GM21528 (cell line): ENCODE measurements around the gene THAP11.
"Not testable (repeated sequence)": the region's sequence is repeated elsewhere in the genome, so short reads cannot be mapped to it uniquely, and the experiment has no call there.

Source experiments
- ATAC-seq: cut with Tn5 transposase; IDR thresholded peaks from one replicate; pipeline ENCODE4 v1.9.1; 2021; ENCODE audit warnings: mild to moderate bottlenecking, moderate library complexity; ENCODE audit not compliant: unreplicated experiment, low FRiP score

The THAP11 gene

DNA sequence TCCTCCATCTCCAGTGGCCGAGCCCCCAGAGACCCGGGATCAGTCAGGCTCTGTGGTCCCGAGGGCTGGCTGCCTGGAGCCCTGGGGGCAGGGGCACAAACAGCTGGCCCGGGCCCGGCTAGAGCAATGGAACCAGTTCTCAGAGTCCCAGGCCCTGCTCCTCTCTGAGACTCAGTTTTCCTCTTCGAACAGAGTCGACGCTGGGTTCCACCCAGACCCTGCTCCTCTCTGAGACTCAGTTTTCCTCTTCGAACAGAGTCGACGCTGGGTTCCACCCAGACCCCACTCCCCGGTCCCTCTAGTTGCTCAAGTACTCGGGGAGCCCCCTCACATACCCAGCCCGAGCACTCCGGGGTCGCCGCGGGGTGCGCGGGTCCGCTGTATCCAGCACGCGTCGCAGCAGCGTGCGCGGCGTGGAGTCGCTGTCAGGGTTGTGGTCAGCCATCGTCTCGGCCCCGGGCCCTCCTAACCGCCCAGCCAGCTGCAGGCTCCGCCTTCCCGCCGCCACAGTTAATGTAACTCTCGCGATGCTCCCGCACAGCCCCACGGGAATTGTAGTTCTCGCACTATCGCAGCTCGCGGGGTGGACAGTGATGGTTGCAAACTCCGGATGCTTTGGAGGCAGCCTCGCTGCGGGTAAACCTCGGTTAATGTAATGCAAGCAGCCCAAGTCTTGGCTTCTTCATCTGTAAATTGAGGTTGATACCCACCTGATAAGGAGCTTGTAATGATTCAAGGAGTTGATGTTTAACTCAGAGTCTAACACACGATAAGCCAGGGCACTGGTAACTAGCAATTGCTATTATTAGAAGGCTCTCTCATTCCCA is 8.5 kb upstream of the THAP11 start:
- peak; percentile 89 for ATAC-seq

DNA sequence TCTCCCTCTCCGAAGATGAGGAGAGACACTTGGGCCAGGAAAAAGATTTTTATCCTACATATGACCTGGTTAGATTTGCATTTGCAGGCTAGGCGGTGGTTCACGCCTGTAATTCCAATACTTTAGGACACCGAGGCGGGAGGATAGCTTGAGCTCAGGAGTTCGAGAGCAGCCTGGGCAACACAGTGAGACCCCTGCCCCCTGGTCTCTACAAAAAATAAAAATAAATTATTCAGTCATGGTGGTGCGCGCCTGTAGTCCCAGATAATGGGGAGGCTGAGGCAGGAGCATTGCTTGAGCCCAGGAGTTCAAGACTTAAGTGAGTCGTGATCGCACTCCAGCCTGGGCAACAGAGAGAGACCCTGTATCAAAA is 7.9 kb upstream of the THAP11 start:
- ATAC-seq, result no peak

DNA sequence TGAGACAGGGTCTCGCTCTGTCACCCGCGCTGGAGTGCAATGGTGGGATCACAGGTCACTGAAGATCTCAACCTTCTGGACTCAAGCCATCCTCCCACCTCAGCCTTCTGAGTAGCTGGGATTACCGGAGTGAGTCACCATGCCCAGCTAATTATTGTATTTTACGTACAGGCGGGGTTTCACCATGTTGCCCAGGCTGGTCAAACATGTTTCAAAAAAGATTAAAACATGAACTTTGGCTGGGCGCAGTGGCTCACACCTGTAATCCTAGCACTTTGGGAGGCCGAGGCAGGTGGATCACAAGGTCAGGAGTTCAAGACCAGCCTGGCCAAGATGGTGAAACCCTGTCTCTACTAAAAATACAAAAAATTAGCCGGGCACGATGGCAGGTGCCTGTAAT is 4.9 kb upstream of the THAP11 start:
- ATAC-seq, result not testable (repeated sequence)

DNA sequence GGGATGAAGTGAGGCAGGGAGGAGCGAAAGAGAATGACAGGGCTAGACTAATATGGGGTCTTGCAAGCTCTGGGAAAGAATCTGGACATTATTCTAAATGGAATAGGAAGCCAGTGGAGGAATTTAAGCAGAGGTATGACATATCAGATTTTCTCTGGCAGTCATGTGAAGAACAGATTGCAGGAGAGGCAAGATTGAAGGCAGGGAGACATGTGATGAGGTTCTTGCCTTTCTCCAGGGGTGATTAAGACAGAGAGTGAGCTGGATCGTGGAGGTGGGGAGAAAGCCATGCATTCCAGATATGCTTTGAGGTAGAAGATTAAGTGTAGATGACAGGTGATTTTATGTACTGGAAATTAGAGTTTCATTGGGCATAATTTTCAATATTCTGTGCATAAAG is 4.3 kb upstream of the THAP11 start:
- ATAC-seq, result no peak

DNA sequence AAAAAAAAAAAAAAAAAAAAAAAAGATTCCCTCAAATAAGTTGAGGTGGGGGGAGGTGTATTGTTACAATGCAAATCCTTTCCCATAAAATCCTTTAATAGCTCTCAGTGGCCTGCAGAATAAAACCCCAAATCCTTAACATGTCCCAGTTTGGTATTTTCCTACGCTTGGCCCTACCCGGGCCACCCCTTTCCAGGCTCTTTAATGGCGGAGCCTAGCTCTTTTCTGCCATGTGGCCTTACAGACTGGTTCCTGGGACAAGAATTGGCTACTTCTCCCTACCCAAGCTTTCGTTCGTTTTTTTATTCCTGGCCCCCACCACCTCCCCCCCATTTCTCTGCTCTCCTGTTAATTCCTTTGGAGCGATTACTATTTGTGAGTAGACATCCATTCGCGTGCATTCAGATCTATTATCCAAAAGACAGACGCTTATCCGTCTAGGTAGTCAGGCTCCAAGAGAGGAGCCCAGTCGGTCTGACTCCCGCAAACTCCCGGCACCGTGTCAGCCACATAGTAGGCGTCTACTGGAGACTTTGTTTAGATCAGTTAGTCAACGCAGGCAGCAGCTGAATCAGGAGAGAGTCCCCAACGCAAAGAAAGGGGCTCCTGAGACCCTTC is 813 bp upstream of the THAP11 start:
- no peak for ATAC-seq

DNA sequence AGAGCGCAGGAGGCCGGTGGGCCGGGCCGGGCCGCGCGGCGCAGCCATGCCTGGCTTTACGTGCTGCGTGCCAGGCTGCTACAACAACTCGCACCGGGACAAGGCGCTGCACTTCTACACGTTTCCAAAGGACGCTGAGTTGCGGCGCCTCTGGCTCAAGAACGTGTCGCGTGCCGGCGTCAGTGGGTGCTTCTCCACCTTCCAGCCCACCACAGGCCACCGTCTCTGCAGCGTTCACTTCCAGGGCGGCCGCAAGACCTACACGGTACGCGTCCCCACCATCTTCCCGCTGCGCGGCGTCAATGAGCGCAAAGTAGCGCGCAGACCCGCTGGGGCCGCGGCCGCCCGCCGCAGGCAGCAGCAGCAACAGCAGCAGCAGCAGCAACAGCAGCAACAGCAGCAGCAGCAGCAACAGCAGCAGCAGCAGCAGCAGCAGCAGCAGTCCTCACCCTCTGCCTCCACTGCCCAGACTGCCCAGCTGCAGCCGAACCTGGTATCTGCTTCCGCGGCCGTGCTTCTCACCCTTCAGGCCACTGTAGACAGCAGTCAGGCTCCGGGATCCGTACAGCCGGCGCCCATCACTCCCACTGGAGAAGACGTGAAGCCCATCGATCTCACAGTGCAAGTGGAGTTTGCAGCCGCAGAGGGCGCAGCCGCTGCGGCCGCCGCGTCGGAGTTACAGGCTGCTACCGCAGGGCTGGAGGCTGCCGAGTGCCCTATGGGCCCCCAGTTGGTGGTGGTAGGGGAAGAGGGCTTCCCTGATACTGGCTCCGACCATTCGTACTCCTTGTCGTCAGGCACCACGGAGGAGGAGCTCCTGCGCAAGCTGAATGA is 606 bp downstream of the THAP11 start:
- peak; percentile 11 for ATAC-seq

DNA sequence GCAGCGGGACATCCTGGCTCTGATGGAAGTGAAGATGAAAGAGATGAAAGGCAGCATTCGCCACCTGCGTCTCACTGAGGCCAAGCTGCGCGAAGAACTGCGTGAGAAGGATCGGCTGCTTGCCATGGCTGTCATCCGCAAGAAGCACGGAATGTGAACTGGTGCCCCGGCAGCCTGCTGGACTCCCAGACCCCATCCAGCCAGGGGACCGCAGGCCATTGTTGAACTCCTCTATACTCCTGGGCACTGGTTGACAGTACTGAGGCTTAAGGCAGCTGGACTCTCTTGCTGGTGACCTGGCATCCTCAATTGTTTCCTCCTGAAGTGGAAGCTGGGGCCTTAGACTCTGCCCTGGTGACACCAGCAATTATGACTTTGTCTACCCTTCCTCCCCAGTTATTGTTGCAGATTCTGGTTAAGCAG is 1.2 kb downstream of the THAP11 start:
- no peak for ATAC-seq

DNA sequence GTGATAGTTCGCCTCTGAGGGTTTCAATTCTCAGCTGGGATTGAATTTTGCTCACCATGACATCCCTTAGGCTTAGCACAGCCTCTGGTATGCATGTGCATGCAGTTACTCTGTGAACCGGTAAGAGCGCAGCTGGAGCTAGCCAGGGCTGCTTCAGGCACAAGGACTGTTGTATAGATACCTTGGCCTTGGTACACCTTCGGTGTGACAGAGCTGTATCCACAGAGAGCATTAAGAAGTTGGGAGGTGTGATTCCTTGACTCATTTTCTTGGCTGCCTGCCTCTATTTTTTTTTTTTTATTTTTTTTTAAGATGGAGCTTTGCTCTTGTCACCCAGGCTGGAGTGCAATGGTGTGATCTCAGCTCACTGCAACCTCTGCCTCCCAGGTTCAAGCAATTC is 2.4 kb downstream of the THAP11 start:
- ATAC-seq, result no peak

DNA sequence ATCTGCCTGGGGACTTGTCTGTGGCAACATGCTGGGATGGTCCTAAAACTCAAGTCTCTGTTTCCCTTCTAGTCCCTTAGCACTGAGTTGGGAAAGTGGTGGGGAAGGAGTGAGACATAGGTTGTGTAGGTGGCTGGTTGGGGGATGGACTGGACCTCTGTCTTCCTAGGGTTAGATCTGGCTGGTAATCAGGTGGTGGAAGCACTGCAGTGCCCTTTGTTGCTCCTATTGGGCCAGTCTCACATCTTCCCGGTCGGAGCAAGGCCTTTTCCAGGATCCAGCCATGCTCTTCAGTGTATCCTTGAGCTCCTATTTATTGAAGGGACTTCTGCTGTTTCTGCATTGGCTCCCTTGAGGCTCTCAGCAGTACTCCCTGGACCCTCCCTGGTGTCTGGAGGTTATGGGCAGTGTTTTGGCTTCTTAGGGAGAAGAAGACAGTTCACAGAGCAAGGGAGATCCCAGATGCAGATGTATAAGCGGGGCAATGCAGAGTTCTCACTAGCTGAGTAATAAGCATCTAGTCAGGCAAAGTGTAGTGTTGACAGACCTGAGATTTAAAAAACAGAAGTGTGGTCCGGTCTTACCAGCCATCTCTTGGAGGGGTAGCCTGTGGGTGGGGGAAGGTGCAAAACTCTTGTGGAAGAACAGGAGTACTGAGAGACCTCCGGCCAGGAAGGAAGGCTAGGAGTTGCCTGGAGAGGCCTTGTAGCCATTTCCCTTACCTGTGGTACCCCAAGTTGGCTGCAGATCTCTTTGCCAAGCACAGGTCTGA is 3.4 kb downstream of the THAP11 start:
- no peak for ATAC-seq

DNA sequence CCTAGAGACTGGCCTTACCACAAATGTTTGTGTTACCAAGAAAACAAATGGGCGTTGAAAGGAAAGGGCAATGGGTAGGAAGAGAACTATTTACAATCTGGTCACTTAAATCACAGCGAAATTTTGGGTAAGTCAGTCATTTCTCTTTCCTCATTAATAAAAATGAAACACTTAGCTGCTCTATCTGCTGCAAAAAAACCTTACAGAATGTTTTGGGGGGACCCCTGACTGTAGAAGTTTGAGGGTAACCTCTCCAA is 3.9 kb downstream of the THAP11 start:
- ATAC-seq, result no peak

DNA sequence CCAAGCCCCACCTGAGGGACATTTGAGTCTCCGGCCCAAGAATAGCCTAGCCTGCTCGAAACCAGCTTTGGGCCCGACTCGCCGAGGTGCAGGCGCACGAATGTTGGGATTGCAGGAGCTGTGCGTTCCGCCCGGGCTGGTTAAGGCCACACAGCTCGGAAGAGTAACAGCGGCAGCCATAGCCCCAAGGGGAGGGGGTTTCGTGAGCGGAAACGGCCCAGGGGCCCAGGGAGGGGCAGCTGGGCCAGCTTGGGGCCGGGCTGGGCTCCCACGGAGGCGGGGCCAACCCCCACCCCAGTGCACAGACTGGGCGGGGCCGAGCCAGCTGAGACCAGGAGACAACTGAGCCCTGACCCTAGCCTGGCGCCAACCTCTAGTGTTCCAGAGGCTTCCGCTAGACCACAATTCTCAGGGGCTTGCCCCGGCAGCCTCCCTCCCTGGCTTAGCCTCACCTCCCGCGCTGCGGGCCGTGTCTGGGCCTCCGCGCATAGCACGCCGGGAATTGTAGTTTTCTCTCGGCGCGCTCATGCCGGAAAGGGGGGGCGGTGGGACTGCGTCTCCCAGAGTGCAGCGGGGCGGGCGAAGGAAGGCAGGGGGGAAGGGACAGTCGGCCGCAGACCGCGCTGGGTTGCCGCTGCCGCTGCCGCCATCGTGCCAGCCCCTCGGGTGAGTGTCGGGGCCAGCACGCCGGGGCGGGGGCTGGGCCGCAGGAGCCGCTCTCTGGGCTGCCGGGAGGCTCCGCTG is 4.4 kb downstream of the THAP11 start, which contains the start of gene NUTF2:
TSS of gene NUTF2 (plus strand) at position 614 of the 744 bp plus-strand sequence. CDS start 18,198 bp downstream, outside the sequence.
- peak; percentile 51 for ATAC-seq

DNA sequence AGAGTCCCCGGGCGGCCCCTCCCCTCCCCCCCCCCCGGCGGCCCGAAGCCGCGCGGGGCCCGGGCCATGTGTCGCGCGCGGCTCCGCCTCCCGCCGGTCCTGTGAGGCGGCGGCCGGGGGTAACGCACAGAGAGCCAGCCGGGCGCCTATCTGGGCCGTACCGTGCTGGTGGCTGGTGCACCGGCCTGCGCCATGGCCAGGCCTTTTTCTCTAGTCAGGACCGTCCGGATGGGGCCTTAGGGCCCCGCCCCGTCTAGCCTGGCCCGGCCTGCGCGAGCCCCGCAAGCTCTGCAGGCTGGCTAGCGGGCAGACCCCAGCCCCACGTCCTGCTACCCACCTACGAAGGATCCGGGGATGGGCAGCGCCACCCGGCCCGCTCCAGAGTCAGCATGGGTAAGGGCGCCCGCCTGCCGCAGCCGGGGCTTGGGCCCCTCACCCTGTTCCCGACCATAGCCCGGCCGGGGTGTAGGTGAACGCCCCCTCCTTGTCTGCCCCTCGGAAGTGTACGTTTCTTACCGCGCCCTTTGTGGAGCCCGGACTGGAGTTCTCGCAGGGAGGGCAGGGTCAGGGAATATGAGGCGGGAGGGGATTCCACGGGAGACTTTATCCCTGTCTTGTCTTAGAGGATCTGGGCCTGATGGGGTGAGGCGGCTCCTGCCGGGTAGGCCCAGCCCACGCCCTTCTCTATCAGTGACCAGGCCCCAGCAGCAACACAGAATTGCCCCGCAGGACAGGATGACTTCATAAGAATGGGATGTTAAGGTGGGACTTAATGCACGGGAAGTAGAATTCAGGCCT is 5.1 kb downstream of the THAP11 start, which contains the start of gene CENPT:
TSS of gene CENPT (minus strand) at position 630 of the 798 bp plus-strand sequence. CDS start 13,834 bp downstream, outside the sequence.
- peak; percentile 38 for ATAC-seq

DNA sequence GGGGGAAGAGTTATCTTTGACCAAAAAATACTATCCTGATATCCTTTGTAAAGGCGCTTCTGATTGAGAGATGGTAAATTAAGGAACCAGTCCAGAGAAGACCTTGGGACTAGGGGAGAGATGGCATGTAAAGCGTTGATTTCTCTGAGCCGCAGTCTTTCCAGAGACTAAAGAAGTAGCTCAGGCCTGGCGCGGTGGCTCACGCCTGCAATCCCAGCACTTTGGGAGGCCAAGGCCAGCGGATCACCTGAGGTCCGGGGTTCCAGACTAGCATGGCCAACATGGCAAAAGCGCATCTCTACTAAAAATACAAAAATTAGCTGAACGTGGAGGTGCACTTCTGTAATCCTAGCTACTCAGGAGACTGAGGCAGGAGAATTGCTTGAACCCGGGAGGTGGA is 6.0 kb downstream of the THAP11 start:
- no peak for ATAC-seq

DNA sequence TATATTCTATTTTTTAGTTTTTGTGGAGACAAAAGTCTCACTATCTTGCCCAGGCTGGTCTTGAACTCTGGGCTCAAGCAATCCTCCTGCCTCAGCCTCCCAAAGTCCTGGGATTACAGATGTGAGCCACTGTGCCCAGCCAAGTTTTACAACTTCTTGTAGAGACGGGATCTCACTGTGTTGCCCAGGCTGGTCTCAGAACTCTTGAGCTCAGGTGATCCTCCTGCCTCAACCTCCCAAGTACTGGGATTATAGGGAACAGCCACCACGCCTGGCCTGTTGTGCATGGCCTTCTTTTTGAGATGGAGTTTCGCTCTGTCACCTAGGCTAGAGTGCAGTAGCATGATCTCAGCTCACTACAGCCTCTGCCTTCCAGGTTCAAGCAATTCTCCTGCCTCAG is 11.6 kb downstream of the THAP11 start:
- no peak for ATAC-seq

DNA sequence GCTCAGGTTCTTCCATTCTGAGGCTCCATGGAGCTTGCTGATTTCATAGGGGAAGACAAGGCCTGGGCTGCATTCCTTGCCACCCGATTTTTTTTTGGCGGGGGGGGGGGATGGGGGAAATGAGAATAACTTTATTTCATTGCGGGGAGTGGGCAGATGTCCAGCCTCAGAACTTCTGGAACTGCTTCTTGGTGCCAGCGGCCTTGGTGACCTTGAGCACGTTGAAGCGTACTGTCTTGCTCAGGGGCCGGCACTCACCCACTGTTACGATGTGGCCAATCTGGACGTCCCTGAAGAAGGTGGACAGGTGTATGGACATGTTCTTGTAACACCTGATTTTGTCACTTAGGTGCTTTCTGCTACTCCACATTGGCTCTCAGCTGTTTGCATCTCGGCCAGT is 13.7 kb downstream of the THAP11 start:
- no peak for ATAC-seq

DNA sequence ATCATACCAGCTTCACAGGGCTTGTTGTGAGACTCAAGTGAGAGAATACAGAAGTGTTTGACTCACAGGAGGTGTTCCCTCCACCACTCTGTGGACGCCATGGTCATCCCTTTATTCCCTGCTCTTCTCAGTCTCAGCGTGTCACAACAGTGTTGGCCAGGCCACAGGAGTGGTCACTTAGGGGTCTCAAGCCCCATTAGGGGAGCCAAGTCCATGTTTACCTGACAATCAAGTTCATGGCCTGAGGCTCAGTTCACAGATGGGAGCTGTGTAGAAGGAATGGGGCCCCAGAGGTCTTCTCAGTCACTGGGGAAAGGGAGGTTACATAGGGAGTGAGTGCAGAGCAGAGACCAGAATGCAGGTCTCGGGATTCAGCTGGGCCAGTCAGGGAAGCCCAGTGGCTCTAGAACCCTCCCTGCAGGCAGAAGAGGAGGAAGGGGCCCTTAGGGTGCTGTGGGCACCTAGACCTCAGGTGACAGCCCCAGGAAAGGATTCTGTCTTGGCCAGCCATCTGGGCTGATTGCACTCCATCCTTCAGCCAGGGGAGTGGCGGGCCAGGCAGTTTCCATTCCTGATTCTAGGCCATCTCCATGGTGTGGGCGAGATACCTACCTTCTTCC is 14.9 kb downstream of the THAP11 start:
- no peak for ATAC-seq

DNA sequence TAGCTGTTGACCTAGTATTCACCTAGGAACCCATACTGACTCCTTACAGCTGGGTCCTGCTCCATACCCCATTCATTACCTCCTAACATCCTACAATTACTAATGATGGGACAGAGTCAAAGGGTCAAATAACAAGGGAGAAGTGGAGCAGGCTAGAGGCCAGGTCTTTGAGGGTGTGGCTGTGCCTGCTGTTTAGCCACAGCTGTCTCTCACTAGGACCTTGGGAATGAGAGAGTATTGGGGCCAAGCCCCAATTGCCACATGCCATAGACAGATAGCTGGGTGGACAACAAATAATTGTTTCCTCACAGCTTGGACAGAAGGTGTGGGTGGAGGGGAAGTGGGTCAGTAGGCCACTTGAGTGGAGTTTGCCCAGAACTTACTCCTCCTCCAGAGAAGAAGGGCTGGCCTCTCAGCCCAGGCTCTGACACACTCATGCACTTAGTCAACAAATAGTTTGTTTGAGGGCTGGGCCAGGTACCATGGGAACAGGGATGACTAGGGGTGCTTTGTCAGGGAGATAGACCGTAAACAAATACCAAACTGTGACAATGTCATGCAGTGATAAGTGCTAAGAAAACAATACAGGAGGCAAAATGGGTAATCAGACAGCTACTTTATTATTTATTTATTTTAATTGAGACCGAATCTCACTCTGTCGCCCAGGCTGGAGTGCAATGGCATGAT is 15.6 kb downstream of the THAP11 start:
- no peak for ATAC-seq

DNA sequence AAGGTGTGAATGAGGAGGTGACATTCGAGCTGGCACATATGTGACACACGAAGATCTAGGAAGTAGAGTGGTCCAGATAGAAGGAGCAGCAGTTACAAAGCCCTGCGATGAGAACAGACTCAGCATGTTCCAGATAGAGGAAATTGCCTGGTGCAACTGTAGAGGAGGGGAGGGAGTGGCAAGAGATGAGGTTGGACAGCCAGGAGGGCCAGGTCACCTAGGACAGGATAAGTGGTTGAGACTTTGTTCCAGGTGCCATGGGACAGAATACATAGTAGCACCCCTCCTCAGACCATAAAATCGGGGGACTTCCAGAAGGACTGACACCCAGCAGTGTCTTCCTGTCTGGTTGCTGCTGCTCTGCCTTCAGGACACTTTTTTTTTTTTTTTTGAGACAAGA is 16.4 kb downstream of the THAP11 start:
- no peak for ATAC-seq
